ENCODE results near the gene TRMT1.

- TF ChIP-seq CTCF (conservative IDR thresholded peaks at IDR 0.05 in 1 of 2, IDR thresholded peaks at IDR 0.05 in 1 of 2; ENCODE audit: low read depth in 1 of 2, low read length in 2 of 2) (no peak), EZH2 (IDR thresholded peaks at IDR 0.05; ENCODE audit: low read length, missing control alignments) (no peak)
Observed at GRCh38 chr19:13120817-13121216, 4.3 kb upstream of the TRMT1 start.

Measured in fibroblast of lung (primary cell).